Fibroblast of villous mesenchyme (primary cell): ENCODE measurements around the gene PRDM16. TPM values are rescaled to one million over a fixed set of nuclear protein-coding genes. Genes with fewer than 3 reads are reported as not detected.

Experiments used
- DNase-seq: peaks from one replicate; pipeline ENCODE4 v3.0.0-alpha.2; 2010; ENCODE audit warnings: low read depth
- H3K4me3 ChIP-seq: 2 replicates; pipeline ENCODE4 v1.5.1; 2011; ENCODE audit warnings: low read depth, mild to moderate bottlenecking, low read length
- CTCF ChIP-seq: IDR thresholded peaks from 2 replicates; pipeline ENCODE4 v1.5.1; 2012; ENCODE audit warnings: low read depth, mild to moderate bottlenecking, low read length; ENCODE audit not compliant: insufficient read depth
- total RNA-seq: library from RNA; depleted of rRNA; stranded (reverse); fragments of >200 nt; gene quantifications from 2 replicates; pipeline ENCODE4 v1.2.3, GENCODE V29; 2012

The PRDM16 gene
- total RNA-seq, 1 donor: 1.7 TPM

GRCh38 chr1:3033040-3033789 is 35.8 kb upstream of the PRDM16 start:
- no peak for DNase-seq
- H3K4me3 ChIP-seq: no peak overlapping the region
- TF ChIP-seq CTCF: no peak

DNA sequence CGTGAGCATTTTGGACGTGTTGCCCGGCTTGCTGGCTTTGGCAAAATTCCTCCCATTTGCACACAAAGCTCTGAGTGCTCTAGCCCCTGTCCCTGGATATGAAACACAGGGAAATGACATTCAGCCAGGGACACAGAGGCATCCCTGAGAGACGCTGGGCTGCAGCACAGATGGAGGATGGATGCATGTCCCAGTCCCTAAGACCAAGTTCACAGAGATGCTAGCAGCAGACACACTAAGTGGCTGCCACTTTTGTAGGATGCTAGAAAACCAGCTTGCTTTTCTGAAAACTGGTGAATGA is 35.3 kb upstream of the PRDM16 start:
- DNase-seq: no peak
- TF ChIP-seq CTCF: no peak
- H3K4me3 ChIP-seq: no peak overlapping the region

DNA sequence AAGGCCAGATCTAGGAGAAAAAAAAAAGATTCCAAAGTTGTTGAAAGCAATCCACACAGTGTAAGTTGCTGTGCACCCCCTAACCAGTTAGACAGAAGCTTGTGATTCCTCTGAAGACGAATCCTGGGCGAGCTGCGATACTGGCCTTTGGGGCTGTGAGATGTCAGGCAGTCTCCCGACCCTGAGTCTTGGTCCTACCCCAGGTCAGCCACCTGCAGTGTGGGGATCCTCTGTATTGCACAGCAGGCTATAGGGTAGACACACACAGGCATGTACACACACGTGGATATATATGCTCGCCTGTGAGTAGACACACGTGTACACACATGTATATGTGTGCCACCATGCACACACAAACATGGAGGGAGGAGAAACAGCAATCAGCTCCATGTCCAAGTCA is 34.8 kb upstream of the PRDM16 start:
- no peak for DNase-seq
- no peak overlapping the region for H3K4me3 ChIP-seq
- TF ChIP-seq CTCF: no peak

- no peak for DNase-seq
- no peak overlapping the region for H3K4me3 ChIP-seq
- TF ChIP-seq CTCF: no peak
Measured at GRCh38 chr1:3034728-3035562, 34.1 kb upstream of the PRDM16 start.

DNA sequence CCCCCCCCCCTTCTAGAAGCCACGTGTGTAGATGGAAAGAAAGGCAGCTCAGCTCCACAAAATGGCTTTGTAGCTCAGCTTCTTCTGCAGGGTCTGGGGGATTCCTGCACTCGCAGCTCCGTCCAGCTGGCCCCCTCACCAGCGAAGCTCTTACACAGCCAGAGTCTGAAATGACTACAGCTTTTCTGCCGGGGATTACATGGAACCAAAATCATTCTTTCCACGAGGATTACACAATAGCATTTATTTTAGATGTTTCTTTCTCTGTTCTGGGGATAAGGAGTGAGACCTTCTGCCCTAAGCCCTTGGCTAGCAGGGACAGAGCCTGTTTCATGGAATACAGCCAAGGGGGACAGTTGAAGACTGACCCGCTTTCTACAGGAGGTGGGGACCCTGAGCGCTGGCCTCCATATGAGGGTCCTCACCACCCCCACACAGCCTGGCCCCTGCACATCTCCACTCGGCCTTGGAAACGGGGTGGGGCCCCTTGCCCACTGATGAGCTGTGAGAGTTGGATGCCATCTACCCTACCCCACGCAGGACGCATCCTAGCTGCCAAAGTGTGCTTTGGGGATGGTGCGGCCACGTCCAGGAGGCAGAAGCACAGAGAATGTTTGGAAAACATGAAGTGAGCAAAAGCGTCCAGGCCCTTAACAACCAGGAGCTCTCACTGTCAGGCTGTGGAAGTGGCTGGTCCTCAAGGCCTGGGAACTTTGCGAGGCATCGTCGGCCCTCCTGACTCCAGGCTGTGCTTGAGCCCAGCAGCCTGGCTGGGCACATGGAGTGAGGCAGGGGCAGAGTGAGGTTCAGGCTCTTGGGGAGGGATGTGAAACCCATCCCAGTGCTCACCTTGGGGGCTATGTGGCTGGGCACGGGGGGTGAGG is 33.2 kb upstream of the PRDM16 start:
- TF ChIP-seq CTCF: no peak
- DNase-seq: no peak
- H3K4me3 ChIP-seq: no peak overlapping the region

GRCh38 chr1:3036447-3037280 is 32.3 kb upstream of the PRDM16 start:
- TF ChIP-seq CTCF: no peak
- no peak for DNase-seq
- H3K4me3 ChIP-seq: no peak overlapping the region
